Activated effector memory CD4-positive, alpha-beta T cell treated with Interleukin-2 at 50 U/mL for 16 hours (primary cell): ENCODE data around the gene SCRT2.
A peak's percentile ranks its signal among the peaks of the same experiment; 100 is the strongest.
"Not testable (repeated sequence)": the region's sequence is repeated elsewhere in the genome, so short reads cannot be mapped to it uniquely, and the experiment has no call there.

Experiments
- DNase-seq: peaks from one replicate; pipeline ENCODE4 v3.0.0-alpha.2; 2020

SCRT2 gene

DNA sequence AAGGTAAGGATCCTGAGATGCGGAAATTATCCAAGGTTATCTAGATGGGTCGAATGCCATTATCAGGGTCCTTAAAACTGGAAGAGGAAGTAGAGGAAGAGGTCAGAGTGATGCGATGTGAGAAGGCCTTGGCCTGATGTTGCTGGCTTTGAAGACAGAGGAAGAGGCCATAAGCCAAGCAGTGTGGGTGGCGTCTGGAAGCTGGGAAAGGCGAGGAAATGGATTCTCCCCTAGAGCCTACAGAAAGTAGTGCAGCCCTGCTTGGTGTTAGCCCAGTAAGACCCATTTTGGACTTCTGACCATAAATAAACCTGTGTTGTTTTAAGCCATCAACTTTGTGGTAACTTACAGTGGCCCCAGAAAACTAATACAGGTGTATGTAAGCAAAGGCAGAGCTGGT lies 24.6 kb downstream of the SCRT2 start:
- no peak for DNase-seq

DNA sequence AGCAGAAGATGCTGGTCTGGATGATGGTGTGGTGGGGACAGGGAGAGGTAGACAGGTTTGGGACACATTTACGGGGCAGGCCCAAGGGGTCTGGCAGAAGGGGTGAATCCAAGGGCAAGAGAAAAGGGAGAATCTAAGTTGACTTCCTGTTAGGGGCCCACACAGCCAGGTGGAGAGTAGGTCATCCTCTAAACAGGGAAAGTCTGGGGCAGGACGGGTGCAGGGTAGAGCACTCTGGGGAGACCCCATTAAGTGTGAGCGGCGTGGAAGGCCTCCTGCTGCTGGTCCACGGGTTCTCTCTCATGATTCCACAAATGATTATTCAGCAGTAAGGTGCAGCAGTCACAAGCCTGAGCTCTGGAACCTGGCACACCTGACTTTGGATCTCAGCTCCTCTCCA lies 25.3 kb downstream of the SCRT2 start:
- DNase-seq = no peak

DNA sequence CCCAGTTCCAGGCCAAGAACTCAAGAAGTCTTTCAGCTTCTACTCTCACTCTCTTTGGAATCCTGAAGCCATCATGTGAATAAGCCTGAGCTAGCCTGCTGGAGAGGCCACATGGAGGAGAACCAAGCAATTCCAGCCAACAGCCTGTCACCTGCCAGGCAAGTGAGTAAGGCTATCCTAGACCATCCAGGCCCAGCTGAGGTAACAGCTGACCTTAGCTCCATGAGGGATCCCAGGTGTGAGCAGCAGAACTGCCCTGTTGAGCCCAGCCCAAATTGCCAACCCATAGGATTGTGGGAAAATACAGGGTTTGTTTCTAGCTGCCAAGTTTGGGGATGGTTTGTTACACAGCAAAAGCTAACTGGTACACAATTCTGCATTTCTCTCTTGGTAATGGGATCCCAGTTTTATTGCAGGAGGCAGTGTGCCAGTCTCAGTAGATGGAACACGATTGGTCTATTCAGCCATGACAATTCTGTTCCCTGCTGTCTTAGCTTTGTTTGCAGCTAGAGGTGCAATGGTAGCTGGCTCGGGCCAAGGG lies 28.1 kb downstream of the SCRT2 start:
- no peak for DNase-seq

DNA sequence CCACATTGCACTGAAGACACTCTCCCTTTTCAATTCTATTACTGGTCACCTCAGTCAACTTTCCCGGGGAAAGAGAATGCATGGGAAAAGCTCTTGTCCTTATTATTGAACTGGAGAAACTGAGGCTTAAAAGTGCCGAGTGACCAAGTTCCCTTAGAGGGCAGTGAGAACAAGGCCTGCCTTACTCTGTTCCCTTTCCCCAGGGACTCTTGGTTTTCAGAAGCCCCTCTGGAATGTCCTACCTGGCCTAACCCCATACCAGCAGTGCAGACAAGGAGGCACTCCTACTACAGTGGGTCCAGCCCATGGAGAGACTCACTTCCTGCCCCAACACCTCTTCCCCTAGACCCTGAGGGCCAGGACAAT lies 28.8 kb downstream of the SCRT2 start:
- no peak for DNase-seq

DNA sequence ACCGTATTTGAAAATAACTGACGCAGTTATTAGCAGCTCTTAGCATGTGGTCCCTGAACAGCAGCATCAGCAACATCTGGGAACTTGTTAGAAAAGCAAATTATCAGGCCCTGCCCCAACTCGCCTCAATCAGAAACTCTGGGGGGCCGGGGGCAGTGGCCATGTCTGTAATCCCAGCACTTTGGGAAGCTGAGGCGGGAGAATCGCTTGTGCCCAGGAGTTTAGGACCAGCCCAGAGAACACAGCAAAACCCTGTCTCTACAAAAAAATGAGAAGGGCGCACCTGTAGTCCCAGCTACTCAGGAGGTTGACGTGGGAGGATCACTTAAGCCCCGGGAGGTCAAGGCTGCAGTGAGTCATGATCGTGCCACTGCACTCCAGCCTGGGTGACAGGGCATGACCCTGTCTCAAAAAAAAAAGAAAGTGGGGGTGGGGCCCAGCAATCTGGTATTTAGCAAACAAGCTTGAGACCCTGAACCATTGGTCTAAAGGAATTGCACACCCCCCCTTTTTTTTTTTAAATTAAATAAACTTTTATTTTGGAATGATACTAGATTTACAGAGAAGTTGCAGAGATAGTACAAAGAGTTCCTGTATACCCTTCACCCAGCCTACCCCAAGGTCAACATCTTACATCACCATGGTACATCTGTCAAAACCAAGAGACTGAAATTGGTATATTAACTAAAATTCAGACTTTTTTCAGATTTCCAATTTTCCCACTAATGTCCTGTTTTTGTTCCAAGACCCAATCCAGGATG lies 29.3 kb downstream of the SCRT2 start:
- no peak for DNase-seq

DNA sequence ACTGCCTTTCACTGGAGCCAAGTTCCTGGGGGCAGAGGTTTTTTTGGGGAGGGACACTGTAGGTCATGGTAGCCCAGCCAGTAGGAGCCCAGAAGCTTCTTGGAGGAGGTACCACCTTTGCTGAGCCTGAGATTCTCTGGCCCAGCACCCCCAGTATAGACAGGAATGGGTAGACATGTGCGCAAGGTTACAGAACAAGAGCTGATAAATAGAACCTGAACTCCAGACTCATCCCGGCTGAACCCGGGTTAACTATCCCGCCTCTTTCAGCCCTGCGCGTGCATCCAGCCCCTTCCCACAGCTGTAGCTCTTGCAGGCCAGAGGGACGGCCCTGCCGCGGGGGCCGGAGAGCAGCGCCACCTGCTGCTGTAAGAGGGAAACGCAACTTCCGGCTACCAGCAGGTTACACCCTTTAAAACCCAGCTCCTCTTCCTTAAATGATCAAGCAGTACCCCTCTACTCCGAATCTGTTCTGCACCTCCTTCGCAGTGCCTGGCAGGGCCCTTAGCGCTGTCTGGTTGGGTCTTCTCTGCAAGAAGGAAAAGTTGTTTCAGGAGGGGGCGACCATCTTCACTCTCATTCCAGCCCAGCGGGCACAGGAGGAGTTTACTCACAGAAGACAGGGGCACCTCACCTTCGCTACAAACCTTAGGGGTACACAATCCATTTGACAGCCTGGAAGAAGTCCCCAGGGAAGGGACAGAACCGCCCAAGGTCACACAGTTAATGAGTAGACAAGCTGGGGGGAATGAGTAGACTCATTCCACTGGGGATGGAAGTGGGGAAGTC lies 30.1 kb downstream of the SCRT2 start:
- peak; percentile 54 for DNase-seq

DNA sequence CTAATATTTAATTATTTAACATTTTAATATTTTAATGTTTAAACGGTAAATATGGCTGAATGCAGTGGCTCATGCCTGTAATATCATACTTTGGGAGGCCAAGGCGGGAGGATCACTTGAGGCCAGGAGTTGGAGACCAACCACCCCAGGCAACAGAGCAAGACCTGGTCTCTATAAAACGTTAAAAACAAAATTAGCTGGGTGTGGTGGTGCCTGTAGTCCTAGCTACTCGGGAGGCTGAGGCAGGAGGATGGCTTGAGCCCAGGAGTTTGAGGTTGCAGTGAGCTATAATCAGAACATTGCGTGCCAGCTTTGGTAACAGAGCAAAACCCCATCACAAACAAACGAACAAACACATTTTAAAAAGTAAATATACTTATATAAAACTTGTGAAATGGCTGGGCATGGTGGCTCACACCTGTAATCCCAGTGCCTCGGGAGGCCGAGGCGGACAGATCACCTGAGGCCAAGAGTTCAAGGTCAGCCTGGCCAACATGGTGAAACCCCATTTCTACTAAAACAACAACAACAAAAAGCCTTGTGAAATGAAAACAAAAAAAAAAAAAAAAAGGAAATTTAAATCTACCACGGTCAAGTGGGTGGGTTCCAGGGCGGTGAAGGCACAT lies 30.8 kb downstream of the SCRT2 start:
- DNase-seq = no peak

DNA sequence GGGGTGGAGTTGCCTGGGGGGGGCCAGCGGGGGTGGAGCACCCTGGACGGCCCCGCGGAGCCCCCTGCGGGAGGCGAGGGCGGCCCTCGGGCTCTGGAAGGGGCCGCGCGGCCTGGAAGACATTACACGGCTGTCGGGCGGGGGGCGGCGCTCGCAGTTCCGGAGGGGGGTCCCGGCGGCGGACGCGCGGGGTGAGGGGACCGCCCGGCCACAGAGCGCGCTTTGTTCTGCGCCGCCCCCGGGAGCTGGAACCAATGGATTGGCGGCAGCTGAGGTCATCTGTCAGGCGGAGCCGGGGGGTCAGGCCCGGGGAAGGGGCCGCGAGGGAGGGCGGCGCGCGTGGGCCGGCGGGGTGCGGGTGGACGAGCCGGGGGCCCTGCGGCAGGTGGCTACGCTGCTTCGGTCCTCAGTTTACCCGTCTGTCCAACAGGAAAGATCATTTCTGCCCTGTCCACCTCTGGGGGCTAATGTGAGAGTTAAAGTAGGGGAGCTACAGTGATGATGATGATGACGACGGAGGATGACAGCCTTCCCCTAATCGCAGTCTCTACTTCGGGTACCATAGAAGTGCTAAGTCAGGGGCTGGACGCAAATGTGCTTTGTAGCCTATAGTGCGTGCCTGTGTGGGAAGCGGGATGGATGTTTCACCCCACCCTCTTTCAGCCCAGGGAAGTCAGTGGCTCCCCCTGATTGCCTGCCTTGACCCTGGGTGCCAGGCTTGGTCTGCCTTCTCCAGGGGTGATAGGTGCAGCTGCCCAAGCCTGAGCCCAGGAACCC lies 33.0 kb downstream of the SCRT2 start:
- DNase-seq = no peak

DNA sequence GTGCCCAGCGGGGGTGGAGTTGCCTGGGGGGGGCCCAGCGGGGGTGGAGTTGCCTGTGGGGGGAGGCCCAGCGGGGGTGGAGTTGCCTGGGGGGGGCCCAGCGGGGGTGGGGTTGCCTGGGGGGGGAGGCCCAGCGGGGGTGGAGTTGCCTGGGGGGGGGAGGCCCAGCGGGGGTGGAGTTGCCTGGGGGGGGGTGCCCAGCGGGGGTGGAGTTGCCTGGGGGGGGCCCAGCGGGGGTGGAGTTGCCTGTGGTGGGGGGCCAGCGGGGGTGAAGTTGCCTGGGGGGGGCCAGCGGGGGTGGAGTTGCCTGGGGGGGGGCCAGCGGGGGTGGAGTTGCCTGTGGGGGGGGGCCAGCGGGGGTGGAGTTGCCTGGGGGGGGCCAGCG lies 33.6 kb downstream of the SCRT2 start:
- not testable (repeated sequence) for DNase-seq

DNA sequence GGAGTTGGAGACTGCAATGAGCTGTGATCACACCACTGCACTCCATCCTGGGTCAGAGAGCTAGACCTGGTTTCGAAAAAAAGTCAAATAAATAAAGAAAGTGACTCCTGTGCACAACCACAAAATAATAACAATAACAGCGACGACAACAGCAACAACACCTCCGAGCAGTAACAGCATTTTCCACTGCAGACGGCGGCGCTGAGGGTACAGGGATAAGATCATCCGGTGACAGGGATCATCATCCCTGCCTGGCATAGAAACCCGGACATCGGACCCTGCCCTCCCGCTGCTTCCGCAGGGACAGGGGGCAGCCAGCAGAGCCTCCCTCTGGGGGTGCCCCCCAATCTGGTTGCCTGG lies 34.1 kb downstream of the SCRT2 start:
- no peak for DNase-seq

DNA sequence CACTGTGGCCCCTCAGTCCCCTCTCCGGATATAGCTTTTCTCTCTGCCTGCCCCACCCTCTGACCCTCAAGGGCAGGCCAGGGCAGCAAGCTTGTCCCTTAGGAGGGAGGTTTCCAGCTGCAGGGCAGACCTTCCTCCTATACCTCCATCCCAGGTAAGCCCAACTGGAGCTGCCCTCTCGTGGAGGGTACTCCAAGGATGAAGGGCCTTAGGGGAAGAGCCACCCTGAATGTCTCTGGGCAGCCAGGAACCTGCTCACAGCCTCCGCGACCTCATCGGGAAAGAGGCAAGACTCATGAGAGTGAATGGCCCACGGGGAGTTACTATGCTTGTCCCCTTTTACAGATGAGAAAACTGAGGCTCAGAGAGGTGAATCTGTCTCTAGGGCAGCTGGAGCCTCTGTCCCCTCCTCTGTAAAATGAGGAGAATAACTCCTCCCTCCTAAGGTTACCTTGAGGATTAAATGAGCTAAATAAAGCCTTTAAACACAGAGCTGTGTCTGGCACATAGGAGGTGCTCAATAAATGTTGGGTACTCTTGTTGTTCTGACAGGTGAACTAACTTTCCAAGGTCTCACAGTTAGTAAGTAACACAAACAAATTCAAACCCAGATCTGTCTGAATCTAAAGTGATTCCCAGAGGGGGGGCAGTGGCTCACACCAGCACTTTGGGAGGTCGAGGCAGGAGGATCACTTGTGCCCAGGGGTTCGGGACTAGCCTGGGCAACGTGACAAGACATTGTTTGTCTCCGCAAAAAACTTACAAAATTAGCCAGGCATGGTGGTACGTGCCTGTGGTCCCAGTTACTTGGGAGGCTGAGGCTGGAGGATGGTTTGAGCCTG lies 34.7 kb downstream of the SCRT2 start:
- no peak for DNase-seq

DNA sequence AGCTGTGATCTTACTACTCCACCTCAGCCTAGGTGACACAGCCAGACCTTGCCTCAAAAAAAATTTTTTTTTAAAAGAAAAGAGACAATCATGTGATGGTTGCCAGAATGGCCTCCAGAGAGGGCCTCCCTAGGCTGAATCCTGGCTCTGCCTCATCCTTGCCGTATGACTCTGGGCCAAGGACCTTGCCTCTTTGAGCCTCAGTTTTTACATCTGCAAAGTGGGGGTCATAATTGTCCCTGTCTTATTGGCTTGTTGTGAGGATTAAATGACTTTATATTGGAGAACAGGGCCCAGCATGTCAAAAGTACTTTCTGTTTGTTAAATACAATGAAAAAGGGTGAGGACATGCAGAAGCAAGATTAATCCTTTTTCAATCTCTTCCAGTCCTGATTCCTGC lies 37.0 kb downstream of the SCRT2 start:
- DNase-seq = no peak

DNA sequence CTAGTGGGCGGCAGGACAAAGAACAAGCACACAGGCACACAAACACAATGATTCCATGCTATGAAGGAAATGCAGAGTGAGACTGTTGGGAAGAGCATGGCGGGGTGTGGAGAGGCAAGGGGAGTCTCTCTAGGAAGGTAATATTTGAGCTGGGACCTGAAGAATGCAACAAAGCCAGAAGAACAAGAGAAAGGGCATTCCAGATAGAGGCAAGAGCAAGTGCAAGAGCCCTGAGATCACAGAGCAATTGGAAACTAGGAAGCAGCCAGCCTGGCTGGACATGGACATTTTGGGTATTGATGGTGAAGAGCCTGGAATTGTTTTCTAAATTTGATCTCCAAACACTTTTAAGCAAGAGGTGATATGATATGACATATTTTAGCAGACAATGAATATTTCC lies 38.0 kb downstream of the SCRT2 start:
- no peak for DNase-seq

DNA sequence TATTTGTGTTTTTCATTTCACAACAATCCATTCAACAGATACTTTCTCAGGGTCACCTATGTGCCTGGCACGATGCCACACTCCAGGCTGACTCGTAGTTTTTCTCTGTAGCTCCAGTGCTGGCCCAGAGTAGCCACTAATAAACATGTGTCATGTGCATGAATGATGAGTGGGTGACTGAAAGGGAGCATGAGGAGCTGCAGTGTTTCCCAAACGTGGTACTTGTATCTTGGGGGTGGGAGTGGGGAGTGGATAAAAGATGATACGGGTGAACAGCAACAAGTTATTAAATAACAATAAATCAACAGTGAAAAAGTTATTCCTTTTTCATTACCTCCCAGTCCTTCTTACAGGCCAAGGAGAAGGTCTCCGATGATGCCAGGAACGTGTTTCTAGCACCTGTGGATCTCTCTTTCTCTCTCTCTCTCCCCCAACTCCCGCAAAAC lies 39.7 kb downstream of the SCRT2 start:
- DNase-seq = no peak

DNA sequence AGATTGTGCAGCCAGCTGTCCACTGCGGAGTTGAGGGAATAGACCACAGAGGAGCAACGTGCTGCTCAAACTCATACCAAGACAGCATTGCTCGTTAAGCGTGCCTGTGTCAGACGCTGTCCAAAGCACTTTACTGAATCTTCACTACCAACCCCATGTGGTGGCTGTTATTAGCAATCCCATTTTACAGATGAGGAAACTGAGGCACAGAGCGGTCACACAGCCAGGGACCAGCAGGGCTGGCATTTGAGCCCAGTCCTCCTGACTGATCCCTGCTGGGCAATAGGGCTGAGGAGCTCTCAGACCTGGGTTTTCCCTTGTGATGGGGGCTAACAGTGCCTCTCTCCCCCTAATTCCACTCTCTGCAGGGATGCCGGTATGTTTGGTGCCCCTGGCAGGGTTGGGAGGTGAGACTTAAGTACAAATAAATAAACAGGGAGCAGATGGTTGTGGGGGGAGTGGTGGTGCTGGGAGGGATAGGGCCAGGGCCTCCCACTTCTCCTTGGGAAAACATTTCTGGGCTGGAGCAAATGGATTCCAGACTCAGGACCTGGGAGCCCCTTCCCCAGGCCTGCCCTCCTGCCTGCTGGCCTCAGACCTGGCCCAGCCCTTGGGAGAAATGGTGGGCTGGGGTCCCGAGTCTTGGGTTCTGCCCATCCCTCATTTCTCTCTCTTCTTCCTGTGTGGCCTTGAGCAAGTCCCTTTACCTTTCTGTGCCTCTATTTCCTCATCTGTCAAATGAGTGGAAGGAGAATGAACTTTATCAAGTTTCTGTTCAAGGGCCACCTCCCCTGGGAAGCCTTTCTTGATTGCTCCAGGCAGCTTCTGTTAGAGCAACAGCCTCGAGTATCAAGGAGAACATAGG lies 40.3 kb downstream of the SCRT2 start:
- no peak for DNase-seq

DNA sequence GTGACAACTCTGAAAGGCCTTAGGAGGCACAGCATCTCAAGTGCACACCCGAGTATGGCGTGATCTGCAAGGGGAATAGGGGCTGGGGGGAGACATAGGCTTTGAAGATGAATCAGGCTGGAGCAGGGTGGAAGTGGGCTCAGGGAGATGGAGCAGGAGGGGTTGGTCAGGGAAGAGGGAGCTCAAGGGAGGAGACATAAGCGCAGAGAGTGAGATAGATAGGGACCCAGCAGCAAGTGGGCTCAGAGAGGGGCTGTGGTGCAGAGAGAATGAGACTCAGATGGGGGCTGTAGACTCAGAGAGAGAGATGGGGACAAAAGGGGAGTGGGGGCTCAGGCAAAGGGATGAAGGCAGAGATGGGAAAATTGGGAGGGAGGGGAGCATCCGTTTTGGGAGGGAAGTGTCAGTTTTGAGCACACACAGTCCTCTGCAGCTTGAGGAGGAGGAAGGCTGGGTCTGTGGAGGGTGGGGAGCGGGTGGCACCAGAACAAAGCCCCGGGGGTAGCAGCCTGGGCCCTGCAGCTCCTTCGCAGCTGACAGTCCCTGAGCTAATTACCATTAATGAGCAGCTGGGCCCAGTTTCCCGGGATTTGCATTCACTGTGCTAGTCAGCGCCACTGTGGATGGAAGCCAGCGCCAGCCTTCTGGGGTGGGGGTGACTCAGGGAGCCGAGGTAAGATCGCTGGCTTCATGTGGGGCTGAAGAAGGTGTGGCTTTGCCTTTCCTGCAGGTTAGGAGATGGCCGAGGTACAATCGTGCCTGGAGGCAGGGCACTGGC lies 41.3 kb downstream of the SCRT2 start:
- no peak for DNase-seq

DNA sequence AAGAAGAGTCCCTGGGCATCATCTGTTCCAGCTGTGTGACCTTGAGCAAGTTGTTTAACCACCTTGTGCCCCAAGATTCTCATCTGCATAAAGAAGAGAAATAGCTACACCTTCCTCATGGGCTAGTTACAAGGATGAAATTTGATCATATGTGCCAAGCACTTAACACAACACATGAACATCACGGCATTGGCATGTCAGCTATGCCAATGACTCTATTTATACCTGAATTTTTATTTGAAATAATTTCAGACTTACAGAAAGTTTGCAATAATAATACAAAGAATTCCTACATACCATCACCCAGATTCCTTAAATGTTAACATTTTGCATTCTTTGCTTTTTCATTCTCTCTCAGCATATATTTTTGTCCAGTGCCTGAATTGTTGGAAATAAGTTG lies 44.5 kb downstream of the SCRT2 start:
- DNase-seq = no peak

DNA sequence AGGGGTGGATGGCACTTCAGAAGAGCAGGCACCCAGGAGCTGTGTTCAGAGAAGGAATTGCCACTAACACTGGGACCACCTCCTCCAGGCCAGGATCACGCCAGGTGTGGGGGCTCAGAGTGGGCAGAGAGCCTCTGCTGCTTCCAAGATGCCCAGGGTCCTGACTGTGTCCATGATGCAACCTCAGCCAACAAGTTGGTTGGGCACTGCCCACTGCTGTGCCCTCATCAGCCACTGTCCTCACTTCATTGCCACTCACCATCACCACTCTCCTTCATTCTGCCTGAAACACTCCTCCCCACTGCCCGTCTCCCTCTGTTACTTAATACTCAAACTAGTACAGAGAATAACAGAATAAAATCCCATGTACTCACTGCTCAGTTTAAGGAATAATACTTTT lies 49.0 kb downstream of the SCRT2 start:
- no peak for DNase-seq

DNA sequence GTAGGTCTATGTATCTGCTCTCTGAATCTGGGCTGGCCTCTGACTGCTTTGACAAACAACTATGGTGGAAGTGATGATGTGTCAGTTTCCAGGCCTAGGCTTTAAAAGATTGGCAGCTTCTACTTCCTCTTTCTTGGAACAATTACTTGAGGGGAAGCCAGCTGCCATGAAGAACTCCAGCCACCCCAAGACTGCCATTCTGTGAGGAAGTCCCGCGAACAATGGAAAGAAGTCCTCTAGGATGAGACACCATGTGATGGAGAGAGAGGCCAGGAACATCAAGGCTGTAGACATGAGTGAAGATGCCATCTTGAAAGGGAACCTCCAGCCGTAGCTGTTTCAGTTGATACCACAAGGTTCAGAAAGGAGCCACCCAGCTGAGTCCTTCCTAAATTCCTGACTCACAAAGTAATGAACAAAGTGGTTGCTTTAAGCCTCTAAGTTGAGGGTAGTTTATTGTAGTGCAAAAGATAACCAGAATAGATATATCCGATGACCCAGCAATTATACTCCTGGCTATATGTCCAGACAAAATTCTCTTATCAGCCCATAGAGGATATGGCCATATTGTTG lies 50.2 kb downstream of the SCRT2 start:
- no peak for DNase-seq

DNA sequence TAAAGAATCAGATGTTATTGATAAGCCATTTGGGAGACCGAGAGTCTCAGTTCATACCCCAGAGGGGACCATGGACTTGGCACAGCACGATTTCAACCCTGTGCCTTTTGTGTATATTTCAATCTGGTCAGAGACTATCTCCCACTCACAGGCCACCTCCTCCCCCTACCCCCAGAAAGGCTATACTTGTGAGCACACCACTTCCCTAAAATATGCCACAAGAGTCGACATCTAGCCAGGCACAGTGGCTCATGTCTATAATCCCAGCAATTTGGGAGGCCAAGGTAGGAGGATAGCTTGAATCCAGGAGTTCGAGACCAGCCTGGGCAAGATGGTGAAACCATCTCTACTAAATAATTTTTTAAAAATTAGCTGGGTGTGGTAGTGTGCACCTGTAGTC lies 51.9 kb downstream of the SCRT2 start:
- DNase-seq = no peak
